ENCODE results near the gene KIRREL3. TPM values are rescaled to one million over a fixed set of nuclear protein-coding genes. Genes with fewer than 3 reads are reported as not detected.

The KIRREL3 gene
- not detected for total RNA-seq
- not detected for total RNA-seq (2013)
- 0 to 0.09 (median 0) reads per million in 29 experiments for total RNA-seq

GRCh38 chr11:127000291-127000968, at the start of gene KIRREL3:
Gene KIRREL3 (minus strand): TSS chr11:127000770.
- ChIA-PET CTCF (no interaction called here), POLR2A (no interaction called here)
- Histone ChIP-seq H3K36me3 (ENCODE audit: control insufficient read depth in 2 of 2, extremely low read depth in 1 of 2, insufficient read depth in 1 of 2, low read length in 1 of 2) (no peaks in the 10 kb centered on the region), H3K27me3 (replicated peaks in 1 of 2; ENCODE audit: control insufficient read depth in 2 of 2, extremely low read depth in 1 of 2, insufficient read depth in 2 of 2, low read length in 1 of 2) (peaks cover 13 to 46% of the 10 kb centered on the region in 2 experiments), H3K27ac (ENCODE audit: low read length) (no peak within 1 kb of the TSS), H3K9me3 (no peaks in the 10 kb centered on the region), H3K4me1 (ENCODE audit: control insufficient read depth in 1 of 2, extremely low read depth in 1 of 2, insufficient read depth in 2 of 2, low read length in 2 of 2) (peaks cover 0 to 7% of the 10 kb centered on the region in 2 experiments), H3K4me3 (ENCODE audit: control insufficient read depth in 1 of 2, extremely low read depth in 1 of 2, low read length in 1 of 2) (no peak within 1 kb of the TSS)
- H3K27ac Mint-ChIP-seq, result no peak within 1 kb of the TSS
- no peaks in the 10 kb centered on the region for H3K4me1 Mint-ChIP-seq
- peaks cover 30 to 53% of the 10 kb centered on the region in 2 donors for H3K27me3 Mint-ChIP-seq
- H3K4me3 Mint-ChIP-seq, result no peak within 1 kb of the TSS
- DNase-seq, result no peak
- no peaks in the 10 kb centered on the region for H3K36me3 Mint-ChIP-seq
- no peaks in the 10 kb centered on the region for H3K9me3 Mint-ChIP-seq
- WGBS (ENCODE audit: insufficient coverage), result 4% methylated on average over 36 of the region's 42 CpGs
- no peak for ATAC-seq (replicated peaks in 1 of 4)

- Mint-ChIP-seq H3K4me1 (no peaks in the 10 kb centered on the region), H3K36me3 (no peaks in the 10 kb centered on the region), H3K9me3 (peaks cover 0 to 4% (median 0%) of the 10 kb centered on the region in 3 donors), H3K4me3 (no peak overlapping the region), H3K27me3 (peaks cover 2 to 4% of the 10 kb centered on the region in 2 donors), H3K27ac (no peak overlapping the region)
- H3K4me3 ChIP-seq (ENCODE audit: control insufficient read depth in 1 of 2, extremely low read depth in 1 of 2, low read length in 1 of 2), result no peak overlapping the region
- H3K9me3 ChIP-seq, result no peaks in the 10 kb centered on the region
- no peaks in the 10 kb centered on the region for H3K36me3 ChIP-seq (ENCODE audit: control insufficient read depth in 2 of 2, extremely low read depth in 1 of 2, insufficient read depth in 1 of 2, low read length in 1 of 2)
- POLR2A ChIA-PET, result no interaction called here
- no CpG with 5 or more reads among the region's 1 CpG for WGBS (ENCODE audit: insufficient coverage)
- DNase-seq, result no peak
- no peak for ATAC-seq (replicated peaks in 1 of 4)
- H3K27ac ChIP-seq (ENCODE audit: low read length), result no peak overlapping the region
- no peaks in the 10 kb centered on the region for H3K4me1 ChIP-seq (ENCODE audit: control insufficient read depth in 1 of 2, extremely low read depth in 1 of 2, insufficient read depth in 2 of 2, low read length in 2 of 2)
- CTCF ChIA-PET, result no interaction called here
- peaks cover 0 to 2% of the 10 kb centered on the region in 2 experiments for H3K27me3 ChIP-seq (replicated peaks in 1 of 2; ENCODE audit: control insufficient read depth in 2 of 2, extremely low read depth in 1 of 2, insufficient read depth in 2 of 2, low read length in 1 of 2)
Measured at GRCh38 chr11:127050186-127050585, 49.6 kb upstream of the KIRREL3 start.

- H3K27me3 Mint-ChIP-seq, result peaks cover 2 to 4% of the 10 kb centered on the region in 2 donors
- DNase-seq (no peak), ATAC-seq (replicated peaks in 1 of 4) (no peak)
- POLR2A ChIA-PET, result interaction anchor here in 1 of 2 donors (0.7 kb wide), 1 partner anchor 11 kb away, joined by 4 read pairs; no protein-coding TSS in a partner anchor
- no peak overlapping the region for H3K4me3 Mint-ChIP-seq
- CTCF ChIA-PET, result no interaction called here
- WGBS (ENCODE audit: insufficient coverage), result 69% methylated on average over 2 of the region's 2 CpGs
- Histone ChIP-seq H3K36me3 (ENCODE audit: control insufficient read depth in 2 of 2, extremely low read depth in 1 of 2, insufficient read depth in 1 of 2, low read length in 1 of 2) (no peaks in the 10 kb centered on the region), H3K27ac (ENCODE audit: low read length) (no peak overlapping the region), H3K27me3 (replicated peaks in 1 of 2; ENCODE audit: control insufficient read depth in 2 of 2, extremely low read depth in 1 of 2, insufficient read depth in 2 of 2, low read length in 1 of 2) (peaks cover 0 to 2% of the 10 kb centered on the region in 2 experiments), H3K4me3 (ENCODE audit: control insufficient read depth in 1 of 2, extremely low read depth in 1 of 2, low read length in 1 of 2) (no peak overlapping the region), H3K9me3 (no peaks in the 10 kb centered on the region), H3K4me1 (ENCODE audit: control insufficient read depth in 1 of 2, extremely low read depth in 1 of 2, insufficient read depth in 2 of 2, low read length in 2 of 2) (no peaks in the 10 kb centered on the region)
- no peaks in the 10 kb centered on the region for H3K4me1 Mint-ChIP-seq
- no peak overlapping the region for H3K27ac Mint-ChIP-seq
- H3K36me3 Mint-ChIP-seq, result no peaks in the 10 kb centered on the region
- H3K9me3 Mint-ChIP-seq, result peaks cover 0 to 4% (median 0%) of the 10 kb centered on the region in 3 donors
Measured at GRCh38 chr11:127049486-127049885, 48.9 kb upstream of the KIRREL3 start.

GRCh38 chr11:127044535-127044934, 44.0 kb upstream of the KIRREL3 start:
- CTCF ChIA-PET, result no interaction called here
- no peaks in the 10 kb centered on the region for H3K36me3 ChIP-seq (ENCODE audit: control insufficient read depth in 2 of 2, extremely low read depth in 1 of 2, insufficient read depth in 1 of 2, low read length in 1 of 2)
- no peak overlapping the region for H3K27ac ChIP-seq (ENCODE audit: low read length)
- Mint-ChIP-seq H3K9me3 (no peaks in the 10 kb centered on the region), H3K27me3 (peaks cover 1 to 10% of the 10 kb centered on the region in 2 donors), H3K4me3 (no peak overlapping the region), H3K4me1 (no peaks in the 10 kb centered on the region), H3K27ac (no peak overlapping the region), H3K36me3 (no peaks in the 10 kb centered on the region)
- POLR2A ChIA-PET, result no interaction called here
- H3K4me1 ChIP-seq (ENCODE audit: control insufficient read depth in 1 of 2, extremely low read depth in 1 of 2, insufficient read depth in 2 of 2, low read length in 2 of 2), result no peaks in the 10 kb centered on the region
- ATAC-seq (replicated peaks in 1 of 4) (no peak), DNase-seq (no peak)
- peaks cover 0 to 2% of the 10 kb centered on the region in 2 experiments for H3K27me3 ChIP-seq (replicated peaks in 1 of 2; ENCODE audit: control insufficient read depth in 2 of 2, extremely low read depth in 1 of 2, insufficient read depth in 2 of 2, low read length in 1 of 2)
- H3K4me3 ChIP-seq (ENCODE audit: control insufficient read depth in 1 of 2, extremely low read depth in 1 of 2, low read length in 1 of 2), result no peak overlapping the region
- H3K9me3 ChIP-seq, result no peaks in the 10 kb centered on the region
- whole genome bisulfite sequencing (ENCODE audit: insufficient coverage), result no CpG with 5 or more reads among the region's 1 CpG

- DNase-seq (no peak), ATAC-seq (replicated peaks in 1 of 4) (no peak)
- Histone ChIP-seq H3K4me3 (ENCODE audit: control insufficient read depth in 1 of 2, extremely low read depth in 1 of 2, low read length in 1 of 2) (no peak overlapping the region), H3K27me3 (replicated peaks in 1 of 2; ENCODE audit: control insufficient read depth in 2 of 2, extremely low read depth in 1 of 2, insufficient read depth in 2 of 2, low read length in 1 of 2) (peaks cover 0 to 3% of the 10 kb centered on the region in 2 experiments), H3K9me3 (no peaks in the 10 kb centered on the region), H3K27ac (ENCODE audit: low read length) (no peak overlapping the region), H3K4me1 (ENCODE audit: control insufficient read depth in 1 of 2, extremely low read depth in 1 of 2, insufficient read depth in 2 of 2, low read length in 2 of 2) (no peaks in the 10 kb centered on the region), H3K36me3 (ENCODE audit: control insufficient read depth in 2 of 2, extremely low read depth in 1 of 2, insufficient read depth in 1 of 2, low read length in 1 of 2) (no peaks in the 10 kb centered on the region)
- POLR2A ChIA-PET, result no interaction called here
- Mint-ChIP-seq H3K4me3 (no peak overlapping the region), H3K27me3 (peaks cover 8 to 18% of the 10 kb centered on the region in 2 donors), H3K9me3 (no peaks in the 10 kb centered on the region), H3K4me1 (no peaks in the 10 kb centered on the region), H3K36me3 (no peaks in the 10 kb centered on the region), H3K27ac (no peak overlapping the region)
- CTCF ChIA-PET, result no interaction called here
- 50% methylated on average over 1 of the region's 1 CpG for WGBS (ENCODE audit: insufficient coverage)
Measured at GRCh38 chr11:127042445-127042844, 41.9 kb upstream of the KIRREL3 start.

GRCh38 chr11:127039591-127039990, 39.0 kb upstream of the KIRREL3 start:
- no peaks in the 10 kb centered on the region for H3K9me3 ChIP-seq
- no peaks in the 10 kb centered on the region for H3K36me3 Mint-ChIP-seq
- no peak overlapping the region for H3K27ac ChIP-seq (ENCODE audit: low read length)
- H3K27me3 ChIP-seq (replicated peaks in 1 of 2; ENCODE audit: control insufficient read depth in 2 of 2, extremely low read depth in 1 of 2, insufficient read depth in 2 of 2, low read length in 1 of 2), result peaks cover 0 to 2% of the 10 kb centered on the region in 2 experiments
- peaks cover 9 to 21% of the 10 kb centered on the region in 2 donors for H3K27me3 Mint-ChIP-seq
- no peak overlapping the region for H3K4me3 ChIP-seq (ENCODE audit: control insufficient read depth in 1 of 2, extremely low read depth in 1 of 2, low read length in 1 of 2)
- H3K36me3 ChIP-seq (ENCODE audit: control insufficient read depth in 2 of 2, extremely low read depth in 1 of 2, insufficient read depth in 1 of 2, low read length in 1 of 2), result no peaks in the 10 kb centered on the region
- no peaks in the 10 kb centered on the region for H3K4me1 ChIP-seq (ENCODE audit: control insufficient read depth in 1 of 2, extremely low read depth in 1 of 2, insufficient read depth in 2 of 2, low read length in 2 of 2)
- ChIA-PET POLR2A (no interaction called here), CTCF (no interaction called here)
- no CpG with 5 or more reads among the region's 2 CpGs for WGBS (ENCODE audit: insufficient coverage)
- DNase-seq, result no peak
- H3K4me1 Mint-ChIP-seq, result no peaks in the 10 kb centered on the region
- no peak overlapping the region for H3K27ac Mint-ChIP-seq
- no peak overlapping the region for H3K4me3 Mint-ChIP-seq
- peaks cover 0 to 6% (median 0%) of the 10 kb centered on the region in 3 donors for H3K9me3 Mint-ChIP-seq
- no peak for ATAC-seq (replicated peaks in 1 of 4)
